CD4-positive, alpha-beta T cell treated with Interleukin-2 at 100 ng/mL for 4 hours (primary cell): ENCODE measurements around the gene UACA.
"Not testable (repeated sequence)": the region's sequence is repeated elsewhere in the genome, so short reads cannot be mapped to it uniquely, and the experiment has no call there.

Source experiments
- DNase-seq: peaks from one replicate; pipeline ENCODE4 v3.0.0-alpha.2; 2020; ENCODE audit warnings: low spot score

UACA gene

GRCh38 chr15:70663069-70663468 lies 100.3 kb downstream of the UACA start:
- not testable (repeated sequence) for DNase-seq

- DNase-seq, result no peak
Measured at GRCh38 chr15:70659662-70660061, 103.7 kb downstream of the UACA start.

- no peak for DNase-seq
Measured at GRCh38 chr15:70658641-70659040, 104.7 kb downstream of the UACA start.

GRCh38 chr15:70653426-70653825 lies 109.9 kb downstream of the UACA start:
- DNase-seq, result no peak

GRCh38 chr15:70652341-70652740 lies 111.0 kb downstream of the UACA start:
- no peak for DNase-seq

- no peak for DNase-seq
Measured at GRCh38 chr15:70651303-70651845, 112.0 kb downstream of the UACA start.

GRCh38 chr15:70650567-70651302 lies 112.6 kb downstream of the UACA start:
- no peak for DNase-seq

- DNase-seq, result no peak
Measured at GRCh38 chr15:70647396-70647795, 116.0 kb downstream of the UACA start.

- no peak for DNase-seq
Measured at GRCh38 chr15:70646169-70646568, 117.2 kb downstream of the UACA start.

GRCh38 chr15:70643783-70644125 lies 119.6 kb downstream of the UACA start:
- no peak for DNase-seq

- no peak for DNase-seq
Measured at GRCh38 chr15:70643106-70643782, 120.1 kb downstream of the UACA start.

- DNase-seq, result no peak
Measured at GRCh38 chr15:70636540-70637165, 126.7 kb downstream of the UACA start.

- no peak for DNase-seq
Measured at GRCh38 chr15:70635895-70636294, 127.5 kb downstream of the UACA start.

- DNase-seq, result no peak
Measured at GRCh38 chr15:70633991-70634390, 129.4 kb downstream of the UACA start.

- DNase-seq, result no peak
Measured at GRCh38 chr15:70633103-70633831, 130.1 kb downstream of the UACA start.

- DNase-seq, result no peak
Measured at GRCh38 chr15:70632491-70633102, 130.8 kb downstream of the UACA start.

- DNase-seq, result no peak
Measured at GRCh38 chr15:70632079-70632478, 131.3 kb downstream of the UACA start.

- DNase-seq, result no peak
Measured at GRCh38 chr15:70629735-70630273, 133.6 kb downstream of the UACA start.

GRCh38 chr15:70628549-70628896 lies 134.8 kb downstream of the UACA start:
- DNase-seq, result no peak

- DNase-seq, result no peak
Measured at GRCh38 chr15:70627734-70628548, 135.4 kb downstream of the UACA start.

GRCh38 chr15:70627322-70627721 lies 136.0 kb downstream of the UACA start:
- DNase-seq, result no peak
